Bronchial epithelial cell (primary cell): ENCODE measurements around the gene DQX1. TPM values are rescaled to one million over a fixed set of nuclear protein-coding genes. Genes with fewer than 3 reads are reported as not detected.
"Not testable (repeated sequence)": the region's sequence is repeated elsewhere in the genome, so short reads cannot be mapped to it uniquely, and the experiment has no call there.

ENCODE experiments used
- DNase-seq: peaks from one replicate; pipeline ENCODE4 v3.0.0-alpha.2; 2010; ENCODE audit warnings: low read depth
- FAIRE-seq: peaks from 2 replicates; lab custom pipeline; 2011; peaks lifted over from hg19 to GRCh38; lab: Jason Lieb, UNC
- H3K27me3 ChIP-seq: 2 replicates; pipeline ENCODE4 v1.5.1; 2011; ENCODE audit warnings: low read length; ENCODE audit not compliant: control insufficient read depth, insufficient read depth
- H3K36me3 ChIP-seq: 2 replicates; pipeline ENCODE4 v1.5.1; 2011; ENCODE audit warnings: low read length; ENCODE audit not compliant: control insufficient read depth, insufficient read depth
- H3K4me3 ChIP-seq: 2 replicates; pipeline ENCODE4 v1.5.1; 2011; ENCODE audit warnings: mild to moderate bottlenecking, low read depth, low read length, control low read depth
- CTCF ChIP-seq: IDR thresholded peaks from 2 replicates; pipeline ENCODE4 v1.5.1; 2011; ENCODE audit warnings: mild to moderate bottlenecking, moderate library complexity, low read length, control low read depth, inconsistent platforms; ENCODE audit not compliant: insufficient read depth, severe bottlenecking
- total RNA-seq: library from RNA; depleted of rRNA; stranded (reverse); fragments of >200 nt; gene quantifications from 2 replicates; pipeline ENCODE4 v1.2.1, GENCODE V29; 2014

DQX1 gene
- total RNA-seq, 1 donor from 2014 or later = 1.6 TPM

- TF ChIP-seq CTCF = no peak
- H3K36me3 ChIP-seq = no peaks in the 10 kb centered on the region
- no peak for FAIRE-seq
- DNase-seq = no peak
- H3K27me3 ChIP-seq = no peaks in the 10 kb centered on the region
- no peak overlapping the region for H3K4me3 ChIP-seq
Measured at GRCh38 chr2:74562126-74562775, 36.2 kb upstream of the DQX1 start.

GRCh38 chr2:74561022-74561421 is 35.0 kb upstream of the DQX1 start:
- not testable (repeated sequence) for FAIRE-seq, H3K36me3 ChIP-seq, DNase-seq

GRCh38 chr2:74560591-74560990 is 34.6 kb upstream of the DQX1 start:
- Histone ChIP-seq H3K27me3 (no peaks in the 10 kb centered on the region), H3K4me3 (no peak overlapping the region), H3K36me3 (no peaks in the 10 kb centered on the region)
- DNase-seq (no peak), FAIRE-seq (no peak)
- no peak for TF ChIP-seq CTCF

More at GRCh38 chr2:74561022-74561421, 35.0 kb upstream of the DQX1 start:
- H3K27me3 ChIP-seq, H3K4me3 ChIP-seq: not testable (repeated sequence)

GRCh38 chr2:74559912-74560311 is 33.9 kb upstream of the DQX1 start:
- no peaks in the 10 kb centered on the region for H3K27me3 ChIP-seq
- H3K36me3 ChIP-seq = no peaks in the 10 kb centered on the region
- H3K4me3 ChIP-seq = no peak overlapping the region
- FAIRE-seq (no peak), DNase-seq (no peak)
- no peak for TF ChIP-seq CTCF

- no peak for TF ChIP-seq CTCF
- FAIRE-seq (no peak), DNase-seq (no peak)
- no peak overlapping the region for H3K4me3 ChIP-seq
- H3K36me3 ChIP-seq = no peaks in the 10 kb centered on the region
- H3K27me3 ChIP-seq = no peaks in the 10 kb centered on the region
Measured at GRCh38 chr2:74558284-74559230, 32.5 kb upstream of the DQX1 start.

GRCh38 chr2:74556831-74557370 is 30.9 kb upstream of the DQX1 start:
- Histone ChIP-seq H3K27me3 (no peaks in the 10 kb centered on the region), H3K36me3 (no peaks in the 10 kb centered on the region), H3K4me3 (no peak overlapping the region)
- TF ChIP-seq CTCF = no peak
- no peak for FAIRE-seq
- DNase-seq = no peak
